ENCODE results near the gene ID1.

DNA sequence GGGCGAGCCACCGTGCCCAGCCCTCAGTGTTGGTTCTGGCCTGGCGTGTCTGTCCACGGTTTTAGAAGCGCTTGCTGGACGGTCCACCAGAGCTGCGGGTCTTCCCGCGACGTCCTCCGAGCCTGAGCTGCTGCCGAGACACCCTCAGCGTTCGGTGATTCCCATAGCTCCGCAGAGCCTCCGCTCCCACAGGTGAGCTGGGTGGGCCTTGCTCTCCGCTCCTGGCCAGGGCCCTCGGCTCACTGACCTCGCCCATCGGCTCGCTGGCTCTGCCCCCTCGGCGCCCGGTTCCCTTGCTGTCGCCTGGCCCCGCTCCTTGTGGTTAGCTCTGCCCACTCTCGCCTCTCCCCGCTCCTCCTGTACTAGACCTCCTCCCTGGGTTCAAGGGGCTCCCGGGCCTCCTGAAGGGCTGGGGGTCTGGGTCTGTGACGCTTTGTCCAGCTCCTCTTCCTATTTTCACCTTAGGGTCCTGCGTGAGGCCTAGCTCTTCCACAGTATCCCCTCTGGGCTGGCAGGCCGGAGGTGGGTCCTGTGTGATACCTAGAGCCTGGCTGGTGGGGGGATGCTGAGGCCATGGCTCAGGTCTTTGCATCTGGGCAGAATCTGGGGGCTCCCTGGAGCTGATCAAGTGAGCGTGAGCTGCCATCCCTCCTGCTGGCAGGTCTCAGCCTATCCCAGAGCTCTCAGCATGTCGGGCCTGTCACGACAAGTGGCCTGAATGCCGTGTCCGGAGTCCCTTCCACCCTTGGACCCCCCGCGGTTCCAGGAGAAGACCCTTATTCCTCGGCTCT, 27.7 kb downstream of the ID1 start:
- TF ChIP-seq, protein P1, sequence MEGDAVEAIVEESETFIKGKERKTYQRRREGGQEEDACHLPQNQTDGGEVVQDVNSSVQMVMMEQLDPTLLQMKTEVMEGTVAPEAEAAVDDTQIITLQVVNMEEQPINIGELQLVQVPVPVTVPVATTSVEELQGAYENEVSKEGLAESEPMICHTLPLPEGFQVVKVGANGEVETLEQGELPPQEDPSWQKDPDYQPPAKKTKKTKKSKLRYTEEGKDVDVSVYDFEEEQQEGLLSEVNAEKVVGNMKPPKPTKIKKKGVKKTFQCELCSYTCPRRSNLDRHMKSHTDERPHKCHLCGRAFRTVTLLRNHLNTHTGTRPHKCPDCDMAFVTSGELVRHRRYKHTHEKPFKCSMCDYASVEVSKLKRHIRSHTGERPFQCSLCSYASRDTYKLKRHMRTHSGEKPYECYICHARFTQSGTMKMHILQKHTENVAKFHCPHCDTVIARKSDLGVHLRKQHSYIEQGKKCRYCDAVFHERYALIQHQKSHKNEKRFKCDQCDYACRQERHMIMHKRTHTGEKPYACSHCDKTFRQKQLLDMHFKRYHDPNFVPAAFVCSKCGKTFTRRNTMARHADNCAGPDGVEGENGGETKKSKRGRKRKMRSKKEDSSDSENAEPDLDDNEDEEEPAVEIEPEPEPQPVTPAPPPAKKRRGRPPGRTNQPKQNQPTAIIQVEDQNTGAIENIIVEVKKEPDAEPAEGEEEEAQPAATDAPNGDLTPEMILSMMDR (IDR thresholded peaks at IDR 0.05 in 8 of 11, conservative IDR thresholded peaks at IDR 0.05 in 3 of 11) = no peak
- TF ChIP-seq POLR2A (IDR thresholded peaks at IDR 0.05) (no peak), POLR2AphosphoS5 (IDR thresholded peaks at IDR 0.05) (no peak)
